Naive thymus-derived CD8-positive, alpha-beta T cell (primary cell): ENCODE data around the gene CCDC89. TPM values are rescaled to one million over a fixed set of nuclear protein-coding genes. Genes with fewer than 3 reads are reported as not detected.
"Not testable (repeated sequence)": the region's sequence is repeated elsewhere in the genome, so short reads cannot be mapped to it uniquely, and the experiment has no call there.

Source experiments
- ATAC-seq, 2 donors: fragments of 150-1000 bp; cut with Tn5 transposase in 1 of 2; sonication (Bioruptor Pico), chemical (Tn5 transposase) in 1 of 2; 1 replicate in 1 of 2; 2 replicates in 1 of 2; pipeline ENCODE4 v1.10.0; 2021; ENCODE audit warnings: mild to moderate bottlenecking in 2 of 2, moderate library complexity in 2 of 2
- POLR2A ChIA-PET: fragments of 350-600 bp; sonication (Branson Sonifier 250); formaldehyde crosslinking; loops from one replicate; lab custom pipeline; 2021; ENCODE audit warnings: antibody characterized with exemption; lab: Charles Lee
- DNase-seq, 10 donors: peaks; one replicate each; pipeline versions ENCODE4 v3.0.0 to v3.0.0-alpha.2; 2020 to 2022
- H3K27ac Mint-ChIP-seq, 10 donors: one replicate each; pipeline ENCODE4 v1.8.0; 2020 to 2022; ENCODE audit warnings: mild to moderate bottlenecking in 10 of 10, mixed read lengths in 10 of 10, moderate library complexity in 4 of 10, inconsistent platforms in 1 of 10
- H3K27me3 Mint-ChIP-seq, 5 donors: one replicate each; pipeline ENCODE4 v1.8.0; 2021 to 2022; ENCODE audit warnings: mixed read lengths in 5 of 5
- H3K36me3 Mint-ChIP-seq, 3 donors: one replicate each; pipeline ENCODE4 v1.8.0; 2020 to 2022; ENCODE audit warnings: mixed read lengths in 3 of 3, mild to moderate bottlenecking in 2 of 3, inconsistent platforms in 1 of 3
- H3K4me1 Mint-ChIP-seq, 4 donors: one replicate each; pipeline ENCODE4 v1.8.0; 2021 to 2022; ENCODE audit warnings: mixed read lengths in 4 of 4
- H3K4me3 Mint-ChIP-seq, 10 donors: one replicate each; pipeline ENCODE4 v1.8.0; 2020 to 2022; ENCODE audit warnings: mild to moderate bottlenecking in 10 of 10, mixed read lengths in 10 of 10, moderate library complexity in 6 of 10, inconsistent platforms in 1 of 10
- H3K9me3 Mint-ChIP-seq, 9 donors: one replicate each; pipeline ENCODE4 v1.8.0; 2020 to 2022; ENCODE audit warnings: mixed read lengths in 9 of 9, mild to moderate bottlenecking in 3 of 9, inconsistent platforms in 1 of 9, moderate library complexity in 1 of 9
- polyA plus RNA-seq, 3 donors: library from polyadenylated mRNA; unstranded; fragments of 300-500 nt; fragmentation: Illumina TruSeq; gene quantifications; one replicate each; pipeline ENCODE4 v1.2.3, GENCODE V29; 2021
- total RNA-seq, 8 experiments: library from RNA in 2 of 8; stranded (reverse) in 2 of 8; gene quantifications; one replicate each; pipeline ENCODE4 v1.2.3 and lab custom pipeline; 2021 to 2026

The CCDC89 gene
- total and polyA plus RNA-seq, 5 experiments from 2014 or later = 0.60 to 0.91 TPM; not detected in 3

- Mint-ChIP-seq H3K27ac (peak overlapping the region; percentile 99 to 100 (median 100)), H3K9me3 (no peaks in the 10 kb centered on the region), H3K27me3 (no peaks in the 10 kb centered on the region), H3K4me1 (peaks cover 20 to 59% (median 50%) of the 10 kb centered on the region in 4 donors), H3K4me3 (peak overlapping the region; percentile 97 to 100 (median 100)), H3K36me3 (peaks cover 0 to 36% (median 5%) of the 10 kb centered on the region in 3 donors)
- ATAC-seq (peak; percentile 86 to 87), DNase-seq (peak; percentile 82 to 93 (median 89))
- POLR2A ChIA-PET = interaction anchor here (0.5 to 2.9 kb wide), 20 partner anchors 10 to 581 kb away, joined by 3 to 98 read pairs (median 4); partner anchors contain the start of genes CCDC83, DLG2, EED and SYTL2
Measured at GRCh38 chr11:85663753-85664614, 22.0 kb downstream of the CCDC89 start.

GRCh38 chr11:85663080-85663752, 22.8 kb downstream of the CCDC89 start:
- H3K36me3 Mint-ChIP-seq = peaks cover 0 to 44% (median 5%) of the 10 kb centered on the region in 3 donors
- H3K4me1 Mint-ChIP-seq = peaks cover 20 to 66% (median 52%) of the 10 kb centered on the region in 4 donors
- peak overlapping the region; percentile 99 to 100 (median 100) for H3K27ac Mint-ChIP-seq
- H3K4me3 Mint-ChIP-seq = peak overlapping the region; percentile 97 to 100 (median 100)
- H3K9me3 Mint-ChIP-seq = no peaks in the 10 kb centered on the region
- ATAC-seq (peak in 1 of 2 donors; percentile 9), DNase-seq (no peak)
- H3K27me3 Mint-ChIP-seq = no peaks in the 10 kb centered on the region
- POLR2A ChIA-PET = interaction anchor here (0.7 to 2.9 kb wide), 12 partner anchors 9 to 165 kb away, joined by 3 to 98 read pairs (median 4); partner anchors contain the start of genes DLG2, SYTL2, TMEM126A and TMEM126B

DNA sequence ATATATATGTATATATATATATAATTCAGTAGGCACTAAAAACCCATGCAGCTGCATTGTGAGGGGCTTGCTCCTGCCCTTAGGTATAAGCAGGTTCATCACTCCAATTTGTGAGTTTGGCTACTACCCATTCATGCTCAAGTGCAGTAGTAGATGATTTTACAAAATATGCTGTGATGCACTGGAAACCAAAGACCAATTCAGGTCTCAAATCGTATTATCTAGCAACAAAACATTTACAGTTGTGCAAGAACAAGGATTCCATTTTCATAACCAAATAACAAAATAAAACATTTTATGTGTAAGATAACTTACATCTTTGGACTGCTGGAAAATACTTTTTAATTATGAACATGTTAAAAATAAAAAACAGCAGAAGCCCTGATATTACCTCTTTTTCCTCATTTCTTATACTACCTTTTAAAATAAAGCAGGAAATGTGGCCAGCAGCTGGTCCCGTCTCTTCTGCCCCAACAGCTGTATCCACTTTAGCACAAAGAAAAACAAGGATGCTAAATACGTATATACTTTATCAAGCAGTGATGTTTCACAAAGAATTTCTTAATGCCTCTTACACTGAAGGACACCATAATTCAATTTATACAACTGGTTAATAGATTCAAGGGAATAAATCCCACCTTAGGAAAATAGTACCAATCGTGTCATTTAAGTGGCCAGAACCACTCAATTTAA, 23.9 kb downstream of the CCDC89 start:
- no peak for DNase-seq
- peak overlapping the region; percentile 55 to 100 (median 72) for H3K4me3 Mint-ChIP-seq
- H3K36me3 Mint-ChIP-seq = peaks cover 0 to 55% (median 6%) of the 10 kb centered on the region in 3 donors
- no peak for ATAC-seq
- no peaks in the 10 kb centered on the region for H3K9me3 Mint-ChIP-seq
- H3K27me3 Mint-ChIP-seq = no peaks in the 10 kb centered on the region
- H3K27ac Mint-ChIP-seq = peak overlapping the region in 8 of 10 donors; percentile 49 to 79 (median 68)
- peaks cover 20 to 69% (median 53%) of the 10 kb centered on the region in 4 donors for H3K4me1 Mint-ChIP-seq
- POLR2A ChIA-PET = interaction anchor here (1.5 kb wide), 1 partner anchor 14 kb away, joined by 3 read pairs; the partner anchor contains the start of gene TMEM126A

DNA sequence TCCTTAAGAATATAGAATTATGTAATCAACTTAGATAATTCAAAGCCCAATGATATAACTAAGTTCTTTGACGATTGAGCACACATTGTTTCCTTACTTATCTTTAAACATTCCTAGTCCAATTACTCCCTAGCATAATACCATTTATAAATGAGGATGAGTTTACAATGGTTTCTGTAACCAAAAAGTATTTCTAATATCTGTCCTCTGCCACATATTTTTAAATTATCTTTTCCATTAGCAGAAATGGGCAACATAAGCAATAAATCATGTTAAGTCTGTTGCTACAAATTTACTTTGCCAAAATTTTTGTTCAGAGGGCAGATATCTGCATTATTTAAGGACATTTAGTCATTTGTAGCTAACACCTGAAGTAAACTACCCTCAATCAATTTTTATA, 27.8 kb downstream of the CCDC89 start:
- H3K27ac Mint-ChIP-seq = peak overlapping the region in 2 of 10 donors; percentile 37 to 72
- ATAC-seq (no peak), DNase-seq (no peak)
- peaks cover 13 to 57% (median 47%) of the 10 kb centered on the region in 4 donors for H3K4me1 Mint-ChIP-seq
- H3K36me3 Mint-ChIP-seq = peaks cover 0 to 77% (median 8%) of the 10 kb centered on the region in 3 donors
- POLR2A ChIA-PET = interaction anchor here (1.6 kb wide), 1 partner anchor 10 kb away, joined by 8 read pairs; the partner anchor contains the start of gene TMEM126A
- H3K4me3 Mint-ChIP-seq = no peak overlapping the region
- H3K27me3 Mint-ChIP-seq = no peaks in the 10 kb centered on the region
- no peaks in the 10 kb centered on the region for H3K9me3 Mint-ChIP-seq

DNA sequence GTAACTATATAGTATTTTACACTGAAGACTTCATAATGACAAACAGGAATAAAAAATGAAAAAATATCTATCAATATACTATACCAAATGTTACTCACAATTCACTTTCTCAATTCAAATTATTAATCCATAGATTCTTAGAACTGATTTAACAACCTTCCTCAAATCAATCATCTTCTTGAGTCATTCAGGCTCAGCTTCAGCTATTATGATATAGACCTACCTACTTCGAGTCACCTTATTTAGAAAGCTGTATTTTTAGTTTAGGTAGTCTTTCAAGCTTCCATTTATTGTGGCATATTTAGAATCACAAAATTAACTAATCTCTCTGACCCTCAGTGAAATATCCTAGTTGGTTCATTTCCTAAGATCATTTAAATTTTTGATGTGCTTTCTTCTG, 29.2 kb downstream of the CCDC89 start:
- POLR2A ChIA-PET = no interaction called here
- Mint-ChIP-seq H3K4me3 (no peak overlapping the region), H3K4me1 (peaks cover 14 to 54% (median 47%) of the 10 kb centered on the region in 4 donors), H3K36me3 (peaks cover 0 to 79% (median 8%) of the 10 kb centered on the region in 3 donors), H3K27me3 (no peaks in the 10 kb centered on the region), H3K27ac (peak overlapping the region in 3 of 10 donors; percentile 12 to 74 (median 62)), H3K9me3 (no peaks in the 10 kb centered on the region)
- DNase-seq = no peak
- no peak for ATAC-seq

GRCh38 chr11:85654343-85654742, 31.7 kb downstream of the CCDC89 start:
- not testable (repeated sequence) for H3K4me3 Mint-ChIP-seq, H3K9me3 Mint-ChIP-seq, H3K27ac Mint-ChIP-seq, H3K27me3 Mint-ChIP-seq, ATAC-seq, DNase-seq
- POLR2A ChIA-PET = interaction anchor here (2.1 kb wide), 1 partner anchor 10 kb away, joined by 9 read pairs; no protein-coding TSS in a partner anchor
- H3K4me1 Mint-ChIP-seq = peaks cover 13 to 41% (median 38%) of the 10 kb centered on the region in 4 donors
- H3K36me3 Mint-ChIP-seq = peaks cover 0 to 69% (median 3%) of the 10 kb centered on the region in 3 donors

GRCh38 chr11:85652786-85653447, 33.1 kb downstream of the CCDC89 start:
- Mint-ChIP-seq H3K4me1 (peaks cover 13 to 52% (median 40%) of the 10 kb centered on the region in 4 donors), H3K4me3 (no peak overlapping the region), H3K36me3 (peaks cover 0 to 55% (median 3%) of the 10 kb centered on the region in 3 donors), H3K27ac (peak overlapping the region in 5 of 10 donors; percentile 1 to 66 (median 28)), H3K9me3 (no peaks in the 10 kb centered on the region), H3K27me3 (no peaks in the 10 kb centered on the region)
- POLR2A ChIA-PET = interaction anchor here (2.1 kb wide), 1 partner anchor 11 kb away, joined by 9 read pairs; no protein-coding TSS in a partner anchor
- DNase-seq (no peak), ATAC-seq (no peak)

DNA sequence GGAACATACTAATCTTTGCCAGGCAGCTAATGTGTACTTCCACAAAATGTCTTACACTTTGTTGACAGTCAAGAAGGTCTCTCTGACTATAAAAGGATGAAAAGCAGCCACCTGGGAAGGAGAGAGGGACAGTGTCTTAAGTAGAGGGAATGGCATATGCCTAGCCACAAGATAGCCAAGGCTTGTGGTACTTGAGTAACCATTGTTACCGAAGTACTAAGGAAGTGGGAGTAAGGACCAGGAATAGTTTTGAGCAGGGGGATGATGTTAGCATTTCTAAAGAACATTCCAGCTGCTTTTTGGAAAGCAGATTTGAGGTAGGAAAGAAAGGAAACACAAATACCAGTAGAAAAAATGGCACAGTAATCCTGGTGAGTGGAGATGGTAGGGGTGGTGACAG, 34.9 kb downstream of the CCDC89 start:
- Mint-ChIP-seq H3K36me3 (peaks cover 0 to 37% (median 0%) of the 10 kb centered on the region in 3 donors), H3K4me3 (no peak overlapping the region), H3K9me3 (no peaks in the 10 kb centered on the region), H3K27me3 (no peaks in the 10 kb centered on the region), H3K4me1 (peaks cover 15 to 52% (median 44%) of the 10 kb centered on the region in 4 donors), H3K27ac (peak overlapping the region in 4 of 10 donors; percentile 10 to 75 (median 56))
- ATAC-seq (no peak), DNase-seq (no peak)
- POLR2A ChIA-PET = interaction anchor here (0.7 to 6.2 kb wide), 2 partner anchors 13 to 140 kb away, joined by 6 to 98 read pairs; partner anchors contain the start of gene CREBZF

DNA sequence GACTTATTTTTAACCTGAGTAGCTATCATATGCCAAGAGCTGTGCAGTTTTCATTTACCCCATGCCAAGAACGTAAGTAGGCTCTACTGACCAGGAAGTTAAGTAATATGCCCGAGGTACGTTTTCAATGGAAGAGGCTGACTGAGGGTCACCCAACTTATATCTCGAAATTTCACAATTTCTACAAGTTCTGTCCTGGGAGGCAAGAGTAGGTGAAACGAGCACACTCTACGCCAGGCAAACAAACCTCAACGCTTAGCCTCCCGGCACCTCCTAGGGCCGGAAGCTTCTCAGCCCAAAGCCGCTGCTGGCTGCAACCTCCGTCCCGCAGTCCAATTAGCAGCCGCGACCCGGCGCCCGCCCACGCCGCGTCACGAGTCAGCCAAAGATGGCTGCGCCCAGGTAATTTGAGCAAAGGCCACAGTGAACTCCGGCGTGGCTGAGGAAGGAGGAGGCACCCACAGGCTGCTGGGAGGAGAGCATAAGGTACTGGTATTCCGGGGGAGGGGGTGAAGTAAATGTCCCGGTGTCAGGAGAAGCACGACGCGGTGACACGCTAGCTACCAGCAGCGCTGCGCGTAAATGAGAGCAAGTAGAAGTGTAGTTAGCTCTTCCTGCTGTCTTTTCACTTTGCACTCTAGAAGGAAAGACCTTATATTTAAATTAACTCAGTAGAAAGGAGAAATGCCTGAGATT, 38.2 kb downstream of the CCDC89 start, which contains the start of gene TMEM126A:
TMEM126A (plus strand) TSS at position 364 of the 696 bp plus-strand sequence. CDS start 2,289 bp downstream, outside the sequence.
- H3K9me3 Mint-ChIP-seq = no peaks in the 10 kb centered on the region
- peak; percentile 81 to 93 (median 88) for DNase-seq
- H3K36me3 Mint-ChIP-seq = peaks cover 0 to 18% (median 0%) of the 10 kb centered on the region in 3 donors
- peaks cover 15 to 39% (median 38%) of the 10 kb centered on the region in 4 donors for H3K4me1 Mint-ChIP-seq
- peaks cover 3 to 27% (median 13%) of the 10 kb centered on the region in 5 donors for H3K27me3 Mint-ChIP-seq
- peak; percentile 98 for ATAC-seq
- H3K4me3 Mint-ChIP-seq = peak within 1 kb of the TSS; percentile 90 to 100 (median 98)
- peak within 1 kb of the TSS; percentile 96 to 99 (median 98) for H3K27ac Mint-ChIP-seq
- POLR2A ChIA-PET = interaction anchor here (0.6 to 6.2 kb wide), 13 partner anchors 10 to 597 kb away, joined by 3 to 98 read pairs (median 5); partner anchors contain the start of genes CCDC83, CREBZF, DLG2 and EED

GRCh38 chr11:85647078-85647477, 38.9 kb downstream of the CCDC89 start:
- peak overlapping the region; percentile 96 to 99 (median 98) for H3K27ac Mint-ChIP-seq
- DNase-seq = no peak
- no peak for ATAC-seq
- POLR2A ChIA-PET = interaction anchor here (1.0 to 6.2 kb wide), 9 partner anchors 10 to 598 kb away, joined by 3 to 98 read pairs (median 5); partner anchors contain the start of genes CCDC83, CREBZF, DLG2 and EED
- H3K4me3 Mint-ChIP-seq = peak overlapping the region; percentile 90 to 100 (median 98)
- H3K27me3 Mint-ChIP-seq = peaks cover 3 to 28% (median 13%) of the 10 kb centered on the region in 5 donors
- peaks cover 0 to 15% (median 0%) of the 10 kb centered on the region in 3 donors for H3K36me3 Mint-ChIP-seq
- H3K9me3 Mint-ChIP-seq = no peaks in the 10 kb centered on the region
- H3K4me1 Mint-ChIP-seq = peaks cover 12 to 35% (median 34%) of the 10 kb centered on the region in 4 donors
